ENCODE data around the gene PHF21B.

Gene PHF21B

DNA sequence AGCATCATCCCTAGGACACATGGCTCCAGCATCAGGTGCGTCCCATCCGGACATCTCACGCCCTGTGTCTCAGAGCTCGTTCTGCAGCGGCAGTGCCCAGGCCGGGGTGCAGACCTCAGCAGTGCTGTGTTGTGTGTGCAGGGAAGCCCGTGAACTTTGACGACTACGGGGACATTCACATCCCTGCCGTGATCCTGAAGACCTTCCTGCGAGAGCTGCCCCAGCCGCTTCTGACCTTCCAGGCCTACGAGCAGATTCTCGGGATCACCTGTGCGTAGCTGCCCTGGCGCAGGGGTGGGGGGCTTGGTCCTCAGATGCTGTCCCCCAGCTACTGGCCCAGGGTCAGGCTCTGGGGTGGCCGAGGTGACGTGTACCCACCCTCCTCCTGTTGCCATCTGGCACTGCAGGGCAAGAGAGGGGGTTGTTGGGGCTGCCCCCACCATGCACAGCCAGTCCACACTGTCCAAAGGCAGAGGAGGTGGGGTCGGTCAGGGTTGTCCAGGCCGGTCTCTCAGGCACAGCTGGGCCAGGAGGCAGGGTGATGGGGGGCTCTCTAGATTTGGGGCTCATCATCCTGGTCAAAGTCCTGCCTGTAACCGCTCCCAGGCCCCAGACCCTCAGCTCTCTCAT lies 160.9 kb downstream of the PHF21B start:
- H3K4me1 ChIP-seq (ENCODE audit: control insufficient read depth, insufficient read depth, low read length, poor library complexity, severe bottlenecking): no peaks in the 10 kb centered on the region

DNA sequence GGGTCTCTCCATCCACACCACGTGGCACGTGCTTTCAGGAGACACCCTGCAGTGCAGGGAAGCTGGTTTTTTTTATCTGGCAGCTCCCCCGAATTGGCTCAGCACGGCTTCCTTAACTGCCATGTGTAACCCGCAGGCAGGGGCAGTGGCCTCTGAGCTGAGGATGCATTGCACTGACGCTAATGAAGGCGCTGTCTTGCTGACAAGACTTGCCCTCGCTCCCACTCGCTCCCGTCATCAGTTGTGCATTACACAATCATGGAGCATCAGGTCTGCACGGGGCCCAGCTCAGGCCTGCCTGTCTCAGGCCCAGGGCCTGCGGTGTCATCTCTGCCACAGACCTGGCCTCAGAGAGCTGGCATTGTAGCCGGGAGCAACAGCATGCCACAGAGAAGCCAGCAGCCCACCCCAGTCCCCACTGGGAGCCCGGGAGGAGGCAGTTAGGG lies 161.5 kb downstream of the PHF21B start:
- H3K9me3 ChIP-seq (ENCODE audit: control insufficient read depth, low read length): peaks cover 3% of the 10 kb centered on the region
- no peak overlapping the region for H3K4me3 ChIP-seq (ENCODE audit: insufficient read depth, low read depth, low read length, poor library complexity, severe bottlenecking)
- no peak overlapping the region for H3K27ac ChIP-seq (ENCODE audit: insufficient read depth, low read length, poor library complexity, severe bottlenecking)
- H3K36me3 ChIP-seq (ENCODE audit: control insufficient read depth, insufficient read depth, low read length): no peaks in the 10 kb centered on the region
- no peaks in the 10 kb centered on the region for H3K4me1 ChIP-seq (ENCODE audit: control insufficient read depth, insufficient read depth, low read length, poor library complexity, severe bottlenecking)
- H3K27me3 ChIP-seq (replicated peaks; ENCODE audit: control insufficient read depth, insufficient read depth, low read length, poor library complexity, severe bottlenecking): no peaks in the 10 kb centered on the region
- no peak for DNase-seq

More for the DNA sequence above, 160.9 kb downstream of the PHF21B start:
- no peak for DNase-seq
- peaks cover 3% of the 10 kb centered on the region for H3K9me3 ChIP-seq (ENCODE audit: control insufficient read depth, low read length)
- no peaks in the 10 kb centered on the region for H3K36me3 ChIP-seq (ENCODE audit: control insufficient read depth, insufficient read depth, low read length)
- H3K4me3 ChIP-seq (ENCODE audit: insufficient read depth, low read depth, low read length, poor library complexity, severe bottlenecking): no peak overlapping the region
- no peaks in the 10 kb centered on the region for H3K27me3 ChIP-seq (replicated peaks; ENCODE audit: control insufficient read depth, insufficient read depth, low read length, poor library complexity, severe bottlenecking)
- H3K27ac ChIP-seq (ENCODE audit: insufficient read depth, low read length, poor library complexity, severe bottlenecking): no peak overlapping the region

DNA sequence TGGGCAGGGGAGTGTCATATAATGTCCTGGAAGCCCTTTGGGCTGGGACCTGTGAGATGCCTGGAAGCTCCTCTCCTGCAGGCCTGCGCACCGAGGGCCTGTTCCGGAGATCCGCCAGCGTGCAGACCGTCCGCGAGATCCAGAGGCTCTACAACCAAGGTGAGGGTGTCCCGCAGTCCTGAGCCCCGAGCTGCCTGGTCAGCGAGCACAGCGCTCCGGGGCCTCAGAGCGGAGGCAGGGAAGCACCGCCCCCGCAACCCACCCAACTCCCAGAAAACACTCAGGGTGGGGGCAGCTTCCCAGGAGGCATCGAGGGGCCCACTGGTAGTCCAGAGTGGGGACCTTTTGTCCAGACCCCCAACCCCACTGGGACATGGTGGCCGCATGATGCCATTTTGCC lies 161.9 kb downstream of the PHF21B start:
- H3K27me3 ChIP-seq (replicated peaks; ENCODE audit: control insufficient read depth, insufficient read depth, low read length, poor library complexity, severe bottlenecking): no peaks in the 10 kb centered on the region
- peaks cover 3% of the 10 kb centered on the region for H3K9me3 ChIP-seq (ENCODE audit: control insufficient read depth, low read length)
- no peak overlapping the region for H3K4me3 ChIP-seq (ENCODE audit: insufficient read depth, low read depth, low read length, poor library complexity, severe bottlenecking)
- no peaks in the 10 kb centered on the region for H3K4me1 ChIP-seq (ENCODE audit: control insufficient read depth, insufficient read depth, low read length, poor library complexity, severe bottlenecking)
- H3K27ac ChIP-seq (ENCODE audit: insufficient read depth, low read length, poor library complexity, severe bottlenecking): no peak overlapping the region
- H3K36me3 ChIP-seq (ENCODE audit: control insufficient read depth, insufficient read depth, low read length): no peaks in the 10 kb centered on the region
- no peak for DNase-seq

DNA sequence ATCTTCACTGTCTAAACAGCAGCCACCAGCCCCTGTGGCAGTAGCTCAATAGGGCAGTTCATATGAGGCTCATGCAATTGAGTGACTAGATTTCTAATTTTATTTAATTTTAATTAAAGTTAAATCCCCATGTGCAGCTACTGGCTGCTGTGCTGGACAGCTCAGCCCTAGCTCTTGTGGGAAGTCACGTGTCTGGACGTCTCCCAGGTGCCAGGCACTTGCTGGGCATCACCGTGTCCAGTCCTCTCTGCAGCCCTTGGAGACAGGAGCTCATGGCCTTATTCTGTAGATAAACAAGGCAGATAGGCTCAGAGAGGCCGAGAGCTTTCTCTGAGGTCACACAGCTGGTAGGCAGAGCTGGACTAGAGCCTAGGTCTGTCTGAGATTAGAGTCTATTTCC lies 162.4 kb downstream of the PHF21B start:
- peaks cover 3% of the 10 kb centered on the region for H3K9me3 ChIP-seq (ENCODE audit: control insufficient read depth, low read length)
- no peaks in the 10 kb centered on the region for H3K36me3 ChIP-seq (ENCODE audit: control insufficient read depth, insufficient read depth, low read length)
- H3K27ac ChIP-seq (ENCODE audit: insufficient read depth, low read length, poor library complexity, severe bottlenecking): no peak overlapping the region
- no peak overlapping the region for H3K4me3 ChIP-seq (ENCODE audit: insufficient read depth, low read depth, low read length, poor library complexity, severe bottlenecking)
- no peaks in the 10 kb centered on the region for H3K4me1 ChIP-seq (ENCODE audit: control insufficient read depth, insufficient read depth, low read length, poor library complexity, severe bottlenecking)
- H3K27me3 ChIP-seq (replicated peaks; ENCODE audit: control insufficient read depth, insufficient read depth, low read length, poor library complexity, severe bottlenecking): no peaks in the 10 kb centered on the region
- no peak for DNase-seq

DNA sequence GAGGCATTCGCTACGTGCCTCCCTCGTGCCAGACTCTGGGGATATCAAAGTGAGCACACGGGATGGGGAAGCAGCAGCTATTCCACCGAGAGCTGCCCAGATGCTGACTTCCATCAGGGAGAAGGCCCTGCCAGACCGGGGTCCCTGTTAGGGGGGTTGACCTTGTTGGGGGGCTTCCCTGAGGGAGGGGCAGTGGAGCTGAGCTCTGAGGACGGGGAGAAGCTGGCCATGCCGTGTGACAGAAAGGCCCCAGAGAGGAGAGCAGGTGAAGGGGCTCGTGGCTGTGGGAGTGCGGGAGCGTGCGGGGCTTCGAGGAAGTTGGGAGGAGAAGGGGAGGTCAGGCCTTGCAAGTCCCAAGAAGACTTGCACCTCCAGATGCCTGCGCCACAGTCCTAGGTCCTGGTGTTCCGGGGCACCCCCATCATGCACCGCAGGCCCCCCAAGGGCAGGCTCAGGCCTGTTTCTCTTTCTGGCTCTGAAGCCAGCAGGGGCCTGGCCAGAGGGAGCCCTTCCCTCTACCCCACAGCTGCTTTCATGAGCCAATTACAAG lies 163.0 kb downstream of the PHF21B start:
- peaks cover 3% of the 10 kb centered on the region for H3K9me3 ChIP-seq (ENCODE audit: control insufficient read depth, low read length)
- no peak overlapping the region for H3K27ac ChIP-seq (ENCODE audit: insufficient read depth, low read length, poor library complexity, severe bottlenecking)
- no peak overlapping the region for H3K4me3 ChIP-seq (ENCODE audit: insufficient read depth, low read depth, low read length, poor library complexity, severe bottlenecking)
- no peaks in the 10 kb centered on the region for H3K4me1 ChIP-seq (ENCODE audit: control insufficient read depth, insufficient read depth, low read length, poor library complexity, severe bottlenecking)
- H3K27me3 ChIP-seq (replicated peaks; ENCODE audit: control insufficient read depth, insufficient read depth, low read length, poor library complexity, severe bottlenecking): no peaks in the 10 kb centered on the region
- H3K36me3 ChIP-seq (ENCODE audit: control insufficient read depth, insufficient read depth, low read length): no peaks in the 10 kb centered on the region
- no peak for DNase-seq

DNA sequence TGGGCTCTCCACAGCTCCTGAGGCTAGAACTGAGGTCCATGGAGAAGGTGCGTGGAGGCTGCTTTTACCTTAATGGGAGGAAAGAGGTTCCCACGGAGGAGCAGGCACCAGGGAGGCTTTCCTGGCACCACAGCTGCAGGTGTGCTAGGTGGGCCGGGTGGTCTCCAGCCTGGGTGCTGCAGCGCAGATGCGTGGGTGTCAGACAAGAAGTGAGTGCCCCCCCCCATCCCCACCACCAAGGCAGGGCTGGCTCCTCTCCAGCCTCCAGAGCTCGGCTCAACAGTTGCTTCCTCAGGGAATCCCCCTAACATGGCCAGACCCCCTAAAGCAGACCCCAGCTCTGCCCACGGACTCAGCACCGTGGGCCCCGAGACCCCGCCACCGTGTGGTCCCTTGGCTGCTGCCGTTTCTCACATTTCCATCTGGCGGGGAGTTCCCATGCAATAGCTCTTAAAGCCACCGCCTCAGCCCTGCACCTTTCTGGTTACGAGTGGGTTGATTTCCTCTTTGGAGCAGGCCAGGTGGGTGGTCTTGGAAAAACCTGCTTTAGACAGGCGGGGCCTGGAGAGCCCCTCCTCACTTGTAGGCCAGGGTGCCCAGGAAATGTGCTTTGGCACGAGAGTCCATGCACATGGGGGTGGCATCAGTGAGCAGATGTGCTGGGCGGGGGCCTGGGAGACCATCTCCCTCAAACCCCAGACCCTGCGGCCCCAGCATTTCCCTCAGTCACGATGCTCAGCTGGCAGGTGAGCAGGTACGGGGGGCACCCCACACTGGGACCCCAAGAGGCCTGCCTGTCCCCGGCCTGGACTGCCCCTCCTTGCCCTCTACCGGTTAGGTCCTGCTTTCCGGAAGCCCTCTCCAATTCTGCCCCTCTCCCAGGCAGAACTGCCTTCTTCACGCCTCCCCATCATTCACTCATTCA lies 163.7 kb downstream of the PHF21B start:
- H3K27ac ChIP-seq (ENCODE audit: insufficient read depth, low read length, poor library complexity, severe bottlenecking): no peak overlapping the region
- H3K36me3 ChIP-seq (ENCODE audit: control insufficient read depth, insufficient read depth, low read length): no peaks in the 10 kb centered on the region
- H3K9me3 ChIP-seq (ENCODE audit: control insufficient read depth, low read length): peaks cover 3% of the 10 kb centered on the region
- DNase-seq: no peak
- no peak overlapping the region for H3K4me3 ChIP-seq (ENCODE audit: insufficient read depth, low read depth, low read length, poor library complexity, severe bottlenecking)
- H3K27me3 ChIP-seq (replicated peaks; ENCODE audit: control insufficient read depth, insufficient read depth, low read length, poor library complexity, severe bottlenecking): no peaks in the 10 kb centered on the region
- H3K4me1 ChIP-seq (ENCODE audit: control insufficient read depth, insufficient read depth, low read length, poor library complexity, severe bottlenecking): no peaks in the 10 kb centered on the region

DNA sequence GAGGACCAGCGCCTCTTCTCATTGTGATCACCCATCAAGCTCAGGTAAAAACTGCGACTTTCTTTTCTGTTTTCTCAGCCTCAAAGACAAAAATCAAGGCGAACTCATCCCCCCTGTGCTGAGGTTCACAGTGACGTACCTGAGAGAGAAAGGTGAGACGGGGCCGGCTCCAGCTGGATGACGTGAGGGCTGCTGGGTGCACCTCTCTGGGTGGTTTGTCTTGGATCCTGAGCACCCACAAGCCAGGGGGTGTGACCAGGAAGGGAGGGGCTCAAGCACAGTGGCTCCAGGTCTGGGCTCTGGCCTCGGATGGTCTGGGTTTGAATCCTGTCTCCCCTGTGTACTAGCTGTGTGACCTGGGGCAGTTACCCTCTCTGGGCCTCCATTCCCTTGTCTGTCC lies 164.6 kb downstream of the PHF21B start:
- H3K27ac ChIP-seq (ENCODE audit: insufficient read depth, low read length, poor library complexity, severe bottlenecking): no peak overlapping the region
- H3K4me3 ChIP-seq (ENCODE audit: insufficient read depth, low read depth, low read length, poor library complexity, severe bottlenecking): no peak overlapping the region
- DNase-seq: no peak
- no peaks in the 10 kb centered on the region for H3K27me3 ChIP-seq (replicated peaks; ENCODE audit: control insufficient read depth, insufficient read depth, low read length, poor library complexity, severe bottlenecking)
- no peaks in the 10 kb centered on the region for H3K36me3 ChIP-seq (ENCODE audit: control insufficient read depth, insufficient read depth, low read length)
- H3K9me3 ChIP-seq (ENCODE audit: control insufficient read depth, low read length): peaks cover 3% of the 10 kb centered on the region
- H3K4me1 ChIP-seq (ENCODE audit: control insufficient read depth, insufficient read depth, low read length, poor library complexity, severe bottlenecking): no peaks in the 10 kb centered on the region

DNA sequence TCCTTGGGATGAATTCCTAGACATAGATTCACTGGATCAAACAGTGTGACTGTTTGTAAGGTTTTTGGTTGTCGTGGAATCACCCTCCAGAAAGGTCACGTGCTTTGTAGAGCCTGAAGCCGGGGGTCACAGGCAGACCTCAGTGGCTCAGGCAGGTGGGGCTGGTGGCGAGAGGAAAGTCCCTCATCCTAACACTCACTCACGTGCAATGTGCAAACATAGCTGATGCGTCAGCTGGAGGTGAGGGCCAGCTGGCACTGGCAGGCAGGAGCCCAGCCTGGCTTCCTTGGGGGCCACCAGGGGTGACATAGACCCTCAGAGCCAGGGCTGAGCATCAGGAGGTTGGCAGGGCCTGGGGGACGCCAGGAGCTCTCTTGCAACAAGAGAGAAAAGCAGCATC lies 167.4 kb downstream of the PHF21B start:
- H3K36me3 ChIP-seq (ENCODE audit: control insufficient read depth, insufficient read depth, low read length): no peaks in the 10 kb centered on the region
- no peak overlapping the region for H3K4me3 ChIP-seq (ENCODE audit: insufficient read depth, low read depth, low read length, poor library complexity, severe bottlenecking)
- H3K4me1 ChIP-seq (ENCODE audit: control insufficient read depth, insufficient read depth, low read length, poor library complexity, severe bottlenecking): no peaks in the 10 kb centered on the region
- no peak overlapping the region for H3K27ac ChIP-seq (ENCODE audit: insufficient read depth, low read length, poor library complexity, severe bottlenecking)
- H3K27me3 ChIP-seq (replicated peaks; ENCODE audit: control insufficient read depth, insufficient read depth, low read length, poor library complexity, severe bottlenecking): no peaks in the 10 kb centered on the region
- H3K9me3 ChIP-seq (ENCODE audit: control insufficient read depth, low read length): peaks cover 3% of the 10 kb centered on the region
- no peak for DNase-seq

DNA sequence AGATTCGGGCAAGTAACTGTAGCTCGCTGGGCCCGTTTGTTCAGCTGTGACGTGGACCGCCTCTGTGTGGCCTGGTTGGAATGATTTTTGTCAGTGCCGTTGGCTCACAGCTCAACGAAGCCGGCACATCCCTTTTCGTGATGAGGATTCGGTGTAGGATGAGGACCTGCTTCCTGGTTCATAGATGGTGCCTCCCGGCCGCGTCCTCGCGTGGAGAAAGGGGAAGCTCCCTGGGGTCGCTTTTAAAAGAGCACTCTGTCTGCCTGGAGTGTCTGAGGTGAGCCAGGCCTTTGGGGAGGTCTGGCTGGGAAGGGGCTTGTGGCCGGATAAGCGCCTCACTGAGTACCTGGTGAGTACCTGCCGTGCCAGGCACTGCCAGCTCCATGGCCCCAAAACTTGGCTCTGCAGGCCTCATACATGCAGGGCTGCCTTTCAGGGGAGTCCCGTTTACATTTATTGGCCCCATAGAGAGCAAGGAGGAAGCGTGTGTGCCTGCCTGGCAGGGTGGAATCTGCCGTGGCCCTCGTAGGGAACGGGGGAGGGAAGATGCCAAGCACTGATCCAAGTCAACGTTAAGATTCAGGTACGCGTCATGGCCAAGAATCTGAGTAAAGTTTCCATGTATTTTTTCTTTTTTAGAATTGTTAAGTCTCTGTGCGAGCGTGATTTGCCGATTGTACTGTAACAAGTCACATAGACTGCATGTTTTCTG lies 169.0 kb downstream of the PHF21B start:
- no peaks in the 10 kb centered on the region for H3K36me3 ChIP-seq (ENCODE audit: control insufficient read depth, insufficient read depth, low read length)
- no peaks in the 10 kb centered on the region for H3K27me3 ChIP-seq (replicated peaks; ENCODE audit: control insufficient read depth, insufficient read depth, low read length, poor library complexity, severe bottlenecking)
- no peak overlapping the region for H3K4me3 ChIP-seq (ENCODE audit: insufficient read depth, low read depth, low read length, poor library complexity, severe bottlenecking)
- no peak for DNase-seq
- H3K9me3 ChIP-seq (ENCODE audit: control insufficient read depth, low read length): peaks cover 3% of the 10 kb centered on the region
- H3K27ac ChIP-seq (ENCODE audit: insufficient read depth, low read length, poor library complexity, severe bottlenecking): no peak overlapping the region
- H3K4me1 ChIP-seq (ENCODE audit: control insufficient read depth, insufficient read depth, low read length, poor library complexity, severe bottlenecking): no peaks in the 10 kb centered on the region
